GM12878 (cell line): ENCODE measurements around the gene MYD88. TPM values are rescaled to one million over a fixed set of nuclear protein-coding genes. Genes with fewer than 3 reads are reported as not detected.

Source experiments
- ATF7 ChIP-seq: fragments of 450-650 bp; IDR thresholded peaks from 2 replicates; pipeline ENCODE4 v1.6.1; 2016; ENCODE audit warnings: low read depth, mild to moderate bottlenecking
- BRCA1 ChIP-seq: IDR thresholded peaks from 2 replicates; pipeline ENCODE4 v1.6.1; 2011; ENCODE audit warnings: low read depth, low read length, improper control_type of control experiment
- CBX3 ChIP-seq: fragments of 200-600 bp; sonication (generic); IDR thresholded peaks from 2 replicates; pipeline ENCODE4 v1.6.1; 2016; ENCODE audit warnings: low read depth, borderline replicate concordance
- CBX5 ChIP-seq: sonication (generic); IDR thresholded peaks from 2 replicates; pipeline ENCODE4 v1.6.1; 2016; ENCODE audit warnings: low read depth, moderate library complexity, mild to moderate bottlenecking, inconsistent platforms
- CEBPB ChIP-seq, 2 experiments: fragments of 150-350 bp in 1 of 2; IDR thresholded peaks; 2 replicates each; pipeline ENCODE4 v1.6.1; 2012 to 2014; ENCODE audit warnings: low read depth in 2 of 2, low read length in 2 of 2, borderline replicate concordance in 1 of 2, inconsistent platforms in 1 of 2
- CHD2 ChIP-seq: IDR thresholded peaks from 2 replicates; pipeline ENCODE4 v1.6.1; 2011; ENCODE audit warnings: low read depth, low read length, improper control_type of control experiment, borderline replicate concordance
- NFXL1 ChIP-seq: fragments of 450-650 bp; IDR thresholded peaks from 2 replicates; pipeline ENCODE4 v1.6.1; 2017; ENCODE audit warnings: antibody characterized with exemption, mild to moderate bottlenecking, borderline replicate concordance
- RAD21 ChIP-seq: IDR thresholded peaks from 2 replicates; pipeline ENCODE4 v1.6.1; 2011; ENCODE audit warnings: mild to moderate bottlenecking, low read depth, low read length, moderate library complexity; ENCODE audit not compliant: insufficient read depth
- STAT3 ChIP-seq: IDR thresholded peaks from 2 replicates; pipeline ENCODE4 v1.6.1; 2011; ENCODE audit warnings: low read depth, low read length, improper control_type of control experiment
- TCF12 ChIP-seq: IDR thresholded peaks from 2 replicates; pipeline ENCODE4 v1.6.1; 2011; ENCODE audit warnings: low read depth, mild to moderate bottlenecking, low read length
- polyA plus RNA-seq, 11 experiments: library from polyadenylated mRNA; depleted of rRNA in 4 of 11; unstranded in 6 of 11; stranded (reverse) in 5 of 11; fragments of >200 nt; fragmentation: Nextera tagmentation in 4 of 11; fragmentation: Illumina TruSeq in 1 of 11; extraction: Ambion mirVana in 4 of 11; extraction: Trizol in 1 of 11; gene quantifications; 1 replicate in 1 of 11; 2 replicates in 10 of 11; pipeline versions ENCODE4 v1.2.1 to v1.2.3, GENCODE V29; 2011 to 2016; ENCODE audit warnings: inconsistent platforms in 2 of 11, missing spikeins in 2 of 11, low read depth in 1 of 11
- total RNA-seq, 4 experiments: library from RNA; depleted of rRNA in 3 of 4; stranded (reverse); fragments of >200 nt in 3 of 4; fragmentation: Illumina TruSeq in 1 of 4; extraction: Trizol in 1 of 4; gene quantifications; 2 replicates each; pipeline versions ENCODE4 v1.2.1 to v1.2.3, GENCODE V29; 2013 to 2021
- TF ChIP-seq, protein P1 (sequence below): fragments of 450-650 bp; IDR thresholded peaks from 2 replicates; pipeline ENCODE4 v1.6.1; 2017; ENCODE audit warnings: low read depth, mild to moderate bottlenecking, moderate library complexity
- TF ChIP-seq, protein P2 (sequence below): fragments of 150-350 bp; IDR thresholded peaks from 2 replicates; pipeline ENCODE4 v1.6.1; 2014; ENCODE audit warnings: mild to moderate bottlenecking, low read depth, low read length
- TF ChIP-seq, protein P3 (sequence below): fragments of 450-650 bp; IDR thresholded peaks from 2 replicates; pipeline ENCODE4 v1.6.1; 2017; ENCODE audit warnings: antibody characterized with exemption, mild to moderate bottlenecking, moderate library complexity
- TF ChIP-seq, protein P4 (sequence below): IDR thresholded peaks from 2 replicates; pipeline ENCODE4 v1.6.1; 2012; ENCODE audit warnings: low read depth, low read length, improper control_type of control experiment
- TF ChIP-seq, protein P5 (sequence below): IDR thresholded peaks from 2 replicates; pipeline ENCODE4 v1.6.1; 2011; ENCODE audit warnings: low read depth, low read length, improper control_type of control experiment, borderline replicate concordance
- TF ChIP-seq, protein P6 (sequence below): fragments of 450-650 bp; conservative IDR thresholded peaks from 2 replicates; pipeline ENCODE4 v1.6.1; 2017; ENCODE audit warnings: mild to moderate bottlenecking, moderate library complexity

MYD88 gene
- total and polyA plus RNA-seq, 10 of the 15 experiments (the other 5 are each of a cell fraction or from before 2014, with no cell fraction given) = 5.5 to 84.8 (median 67.5) TPM

DNA sequence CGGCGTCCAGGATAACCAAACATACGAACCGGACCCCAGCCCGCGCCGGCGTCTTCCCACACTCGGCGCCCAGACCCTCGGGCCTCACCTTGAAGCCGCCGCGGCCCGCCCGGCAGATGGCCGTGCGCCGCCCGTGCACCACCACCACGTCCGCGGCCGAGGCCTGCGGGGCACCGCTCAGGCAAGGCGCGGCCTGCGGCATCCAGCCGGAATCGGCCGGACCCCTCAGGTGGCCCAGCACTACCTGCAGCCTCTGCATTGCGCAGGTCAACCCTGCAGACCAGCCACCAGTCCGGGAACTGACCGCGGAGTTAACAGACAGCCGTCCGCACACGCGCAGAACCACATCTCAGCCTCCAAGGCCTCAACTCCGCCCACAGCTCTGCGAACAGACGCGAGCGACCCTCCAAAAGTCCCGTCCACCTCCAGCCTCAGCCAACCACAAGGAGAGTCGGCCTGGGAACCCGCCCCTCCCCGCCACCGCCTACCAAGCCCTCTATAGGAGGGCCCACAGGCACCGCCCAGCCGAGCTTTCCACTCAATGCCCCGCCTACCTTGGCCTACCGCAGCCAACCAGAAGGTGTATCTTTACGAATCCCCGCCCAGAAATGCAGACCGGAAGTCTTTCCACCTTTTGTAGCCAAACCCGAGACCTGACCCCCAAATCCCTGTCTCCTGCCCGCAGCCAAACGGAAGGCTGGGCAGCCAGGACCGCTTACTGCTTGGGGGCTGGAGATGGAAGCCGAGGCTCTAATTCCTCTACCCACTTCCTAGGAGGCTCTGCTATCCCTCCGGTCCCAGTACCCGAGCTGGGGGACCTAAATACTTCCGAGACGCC is 1.5 kb upstream of the MYD88 start, which contains the start of gene ACAA1 (continued):
- TF ChIP-seq, protein P1, sequence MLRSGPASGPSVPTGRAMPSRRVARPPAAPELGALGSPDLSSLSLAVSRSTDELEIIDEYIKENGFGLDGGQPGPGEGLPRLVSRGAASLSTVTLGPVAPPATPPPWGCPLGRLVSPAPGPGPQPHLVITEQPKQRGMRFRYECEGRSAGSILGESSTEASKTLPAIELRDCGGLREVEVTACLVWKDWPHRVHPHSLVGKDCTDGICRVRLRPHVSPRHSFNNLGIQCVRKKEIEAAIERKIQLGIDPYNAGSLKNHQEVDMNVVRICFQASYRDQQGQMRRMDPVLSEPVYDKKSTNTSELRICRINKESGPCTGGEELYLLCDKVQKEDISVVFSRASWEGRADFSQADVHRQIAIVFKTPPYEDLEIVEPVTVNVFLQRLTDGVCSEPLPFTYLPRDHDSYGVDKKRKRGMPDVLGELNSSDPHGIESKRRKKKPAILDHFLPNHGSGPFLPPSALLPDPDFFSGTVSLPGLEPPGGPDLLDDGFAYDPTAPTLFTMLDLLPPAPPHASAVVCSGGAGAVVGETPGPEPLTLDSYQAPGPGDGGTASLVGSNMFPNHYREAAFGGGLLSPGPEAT = peak; percentile 38
- TF ChIP-seq CBX3 (no peak), TCF12 (no peak), NFXL1 (no peak), CHD2 (peak; percentile 52; the same call in 1 of the 2 replicates), BRCA1 (no peak), RAD21 (no peak), CBX5 (no peak), CEBPB (IDR thresholded peaks at IDR 0.05; ENCODE audit: borderline replicate concordance in 1 of 2, low read depth in 2 of 2, low read length in 2 of 2) (no peak), STAT3 (no peak), ATF7 (0 out of 2 replicates have a peak, but pooled peaks have one; percentile 8)
- TF ChIP-seq, protein P2, sequence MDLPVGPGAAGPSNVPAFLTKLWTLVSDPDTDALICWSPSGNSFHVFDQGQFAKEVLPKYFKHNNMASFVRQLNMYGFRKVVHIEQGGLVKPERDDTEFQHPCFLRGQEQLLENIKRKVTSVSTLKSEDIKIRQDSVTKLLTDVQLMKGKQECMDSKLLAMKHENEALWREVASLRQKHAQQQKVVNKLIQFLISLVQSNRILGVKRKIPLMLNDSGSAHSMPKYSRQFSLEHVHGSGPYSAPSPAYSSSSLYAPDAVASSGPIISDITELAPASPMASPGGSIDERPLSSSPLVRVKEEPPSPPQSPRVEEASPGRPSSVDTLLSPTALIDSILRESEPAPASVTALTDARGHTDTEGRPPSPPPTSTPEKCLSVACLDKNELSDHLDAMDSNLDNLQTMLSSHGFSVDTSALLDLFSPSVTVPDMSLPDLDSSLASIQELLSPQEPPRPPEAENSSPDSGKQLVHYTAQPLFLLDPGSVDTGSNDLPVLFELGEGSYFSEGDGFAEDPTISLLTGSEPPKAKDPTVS = no peak
- TF ChIP-seq, protein P3, sequence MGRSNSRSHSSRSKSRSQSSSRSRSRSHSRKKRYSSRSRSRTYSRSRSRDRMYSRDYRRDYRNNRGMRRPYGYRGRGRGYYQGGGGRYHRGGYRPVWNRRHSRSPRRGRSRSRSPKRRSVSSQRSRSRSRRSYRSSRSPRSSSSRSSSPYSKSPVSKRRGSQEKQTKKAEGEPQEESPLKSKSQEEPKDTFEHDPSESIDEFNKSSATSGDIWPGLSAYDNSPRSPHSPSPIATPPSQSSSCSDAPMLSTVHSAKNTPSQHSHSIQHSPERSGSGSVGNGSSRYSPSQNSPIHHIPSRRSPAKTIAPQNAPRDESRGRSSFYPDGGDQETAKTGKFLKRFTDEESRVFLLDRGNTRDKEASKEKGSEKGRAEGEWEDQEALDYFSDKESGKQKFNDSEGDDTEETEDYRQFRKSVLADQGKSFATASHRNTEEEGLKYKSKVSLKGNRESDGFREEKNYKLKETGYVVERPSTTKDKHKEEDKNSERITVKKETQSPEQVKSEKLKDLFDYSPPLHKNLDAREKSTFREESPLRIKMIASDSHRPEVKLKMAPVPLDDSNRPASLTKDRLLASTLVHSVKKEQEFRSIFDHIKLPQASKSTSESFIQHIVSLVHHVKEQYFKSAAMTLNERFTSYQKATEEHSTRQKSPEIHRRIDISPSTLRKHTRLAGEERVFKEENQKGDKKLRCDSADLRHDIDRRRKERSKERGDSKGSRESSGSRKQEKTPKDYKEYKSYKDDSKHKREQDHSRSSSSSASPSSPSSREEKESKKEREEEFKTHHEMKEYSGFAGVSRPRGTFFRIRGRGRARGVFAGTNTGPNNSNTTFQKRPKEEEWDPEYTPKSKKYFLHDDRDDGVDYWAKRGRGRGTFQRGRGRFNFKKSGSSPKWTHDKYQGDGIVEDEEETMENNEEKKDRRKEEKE = no peak
- TF ChIP-seq, protein P4, sequence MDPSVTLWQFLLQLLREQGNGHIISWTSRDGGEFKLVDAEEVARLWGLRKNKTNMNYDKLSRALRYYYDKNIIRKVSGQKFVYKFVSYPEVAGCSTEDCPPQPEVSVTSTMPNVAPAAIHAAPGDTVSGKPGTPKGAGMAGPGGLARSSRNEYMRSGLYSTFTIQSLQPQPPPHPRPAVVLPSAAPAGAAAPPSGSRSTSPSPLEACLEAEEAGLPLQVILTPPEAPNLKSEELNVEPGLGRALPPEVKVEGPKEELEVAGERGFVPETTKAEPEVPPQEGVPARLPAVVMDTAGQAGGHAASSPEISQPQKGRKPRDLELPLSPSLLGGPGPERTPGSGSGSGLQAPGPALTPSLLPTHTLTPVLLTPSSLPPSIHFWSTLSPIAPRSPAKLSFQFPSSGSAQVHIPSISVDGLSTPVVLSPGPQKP = peak; percentile 43; the same call in 1 of the 2 replicates
- TF ChIP-seq, protein P5, sequence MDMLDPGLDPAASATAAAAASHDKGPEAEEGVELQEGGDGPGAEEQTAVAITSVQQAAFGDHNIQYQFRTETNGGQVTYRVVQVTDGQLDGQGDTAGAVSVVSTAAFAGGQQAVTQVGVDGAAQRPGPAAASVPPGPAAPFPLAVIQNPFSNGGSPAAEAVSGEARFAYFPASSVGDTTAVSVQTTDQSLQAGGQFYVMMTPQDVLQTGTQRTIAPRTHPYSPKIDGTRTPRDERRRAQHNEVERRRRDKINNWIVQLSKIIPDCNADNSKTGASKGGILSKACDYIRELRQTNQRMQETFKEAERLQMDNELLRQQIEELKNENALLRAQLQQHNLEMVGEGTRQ = no peak
- TF ChIP-seq, protein P6, sequence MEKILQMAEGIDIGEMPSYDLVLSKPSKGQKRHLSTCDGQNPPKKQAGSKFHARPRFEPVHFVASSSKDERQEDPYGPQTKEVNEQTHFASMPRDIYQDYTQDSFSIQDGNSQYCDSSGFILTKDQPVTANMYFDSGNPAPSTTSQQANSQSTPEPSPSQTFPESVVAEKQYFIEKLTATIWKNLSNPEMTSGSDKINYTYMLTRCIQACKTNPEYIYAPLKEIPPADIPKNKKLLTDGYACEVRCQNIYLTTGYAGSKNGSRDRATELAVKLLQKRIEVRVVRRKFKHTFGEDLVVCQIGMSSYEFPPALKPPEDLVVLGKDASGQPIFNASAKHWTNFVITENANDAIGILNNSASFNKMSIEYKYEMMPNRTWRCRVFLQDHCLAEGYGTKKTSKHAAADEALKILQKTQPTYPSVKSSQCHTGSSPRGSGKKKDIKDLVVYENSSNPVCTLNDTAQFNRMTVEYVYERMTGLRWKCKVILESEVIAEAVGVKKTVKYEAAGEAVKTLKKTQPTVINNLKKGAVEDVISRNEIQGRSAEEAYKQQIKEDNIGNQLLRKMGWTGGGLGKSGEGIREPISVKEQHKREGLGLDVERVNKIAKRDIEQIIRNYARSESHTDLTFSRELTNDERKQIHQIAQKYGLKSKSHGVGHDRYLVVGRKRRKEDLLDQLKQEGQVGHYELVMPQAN = peak; percentile 90
